HG03280 (cell line): ENCODE results near the gene MYOG.

Source experiments
- ATAC-seq: cut with Tn5 transposase; IDR thresholded peaks from one replicate; pipeline ENCODE4 v1.9.1; 2021; ENCODE audit warnings: mild to moderate bottlenecking, moderate library complexity; ENCODE audit not compliant: unreplicated experiment

Gene MYOG

DNA sequence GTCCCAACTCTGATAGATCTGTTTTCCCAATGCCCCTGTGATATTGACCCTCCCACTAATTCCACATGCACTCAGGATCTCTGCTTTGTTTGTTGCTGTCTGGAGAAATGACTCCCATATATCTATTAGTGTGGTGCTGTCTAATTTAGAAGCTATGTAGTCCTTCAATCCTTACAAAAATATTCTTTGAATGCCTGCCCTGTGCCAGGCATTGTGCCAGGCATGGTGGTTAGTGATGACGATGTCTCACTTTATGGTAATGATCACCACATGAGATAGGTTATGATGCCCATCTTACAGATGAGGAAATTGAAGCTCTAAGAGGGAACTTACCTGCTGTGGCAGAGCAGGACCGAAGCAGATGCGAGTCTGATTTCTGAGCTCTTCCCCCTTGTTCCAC, 12.9 kb downstream of the MYOG start:
- no peak for ATAC-seq

DNA sequence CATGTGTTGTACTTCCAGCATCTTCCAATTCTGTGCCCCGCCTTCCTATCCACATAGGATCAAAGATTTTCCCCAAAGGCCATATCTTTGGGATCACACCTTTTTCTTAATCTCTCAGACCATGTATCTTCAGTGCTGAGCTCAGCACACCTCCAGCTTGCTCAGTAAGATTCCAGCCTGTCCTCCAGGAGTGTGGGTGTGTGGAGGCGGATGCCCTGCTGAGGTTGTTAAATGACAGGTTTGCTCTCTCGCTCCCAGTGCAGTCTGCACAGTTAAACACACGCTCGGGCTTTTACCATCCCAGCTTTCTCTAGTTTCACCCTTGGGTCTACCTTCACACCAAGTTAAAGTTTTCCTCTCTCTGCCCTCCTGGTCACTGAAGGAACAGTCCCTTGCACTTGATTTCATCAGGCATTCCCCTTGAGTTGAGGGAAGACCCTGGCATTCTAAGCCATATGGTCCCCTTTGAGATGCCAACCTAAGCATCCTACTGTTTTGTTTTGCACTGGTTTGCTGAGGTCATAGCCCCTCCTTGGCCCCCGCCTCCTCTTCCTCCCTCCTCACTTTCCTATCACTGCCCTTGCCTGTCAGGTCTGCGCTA, 13.7 kb downstream of the MYOG start:
- no peak for ATAC-seq

DNA sequence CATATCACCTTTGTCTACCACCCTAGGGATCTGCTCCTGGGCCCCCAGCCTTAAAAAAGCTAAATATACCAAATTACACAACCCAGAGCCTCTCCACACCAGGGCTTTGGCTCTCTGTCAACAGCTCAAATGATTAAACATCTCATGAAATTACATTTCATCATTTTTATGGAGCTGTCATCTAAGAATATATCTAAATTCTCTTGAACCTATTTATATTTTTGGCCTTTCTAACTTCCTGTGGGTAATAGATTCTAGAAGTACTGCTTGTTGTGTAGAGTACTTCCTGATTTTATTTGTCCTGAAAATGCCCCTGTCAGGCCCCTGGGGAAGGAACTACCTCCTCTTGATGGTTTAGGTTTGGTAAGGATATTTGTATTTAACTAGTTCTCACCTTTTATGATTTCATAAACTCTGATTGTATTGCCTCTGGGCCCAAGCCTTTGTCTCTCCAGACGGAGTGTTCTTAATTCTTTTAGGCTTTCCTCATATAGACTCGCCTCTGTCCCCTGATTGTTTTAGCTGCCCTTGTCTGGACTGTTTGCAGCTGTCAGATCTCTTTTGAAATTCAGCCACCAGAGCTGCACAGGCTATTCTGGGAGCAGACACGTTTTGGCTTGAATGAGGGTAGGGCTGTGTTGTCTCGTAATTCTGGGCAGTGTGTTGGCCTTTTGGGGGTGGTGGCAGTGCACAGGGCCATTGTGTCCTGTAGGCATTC, 16.6 kb downstream of the MYOG start:
- ATAC-seq = no peak

DNA sequence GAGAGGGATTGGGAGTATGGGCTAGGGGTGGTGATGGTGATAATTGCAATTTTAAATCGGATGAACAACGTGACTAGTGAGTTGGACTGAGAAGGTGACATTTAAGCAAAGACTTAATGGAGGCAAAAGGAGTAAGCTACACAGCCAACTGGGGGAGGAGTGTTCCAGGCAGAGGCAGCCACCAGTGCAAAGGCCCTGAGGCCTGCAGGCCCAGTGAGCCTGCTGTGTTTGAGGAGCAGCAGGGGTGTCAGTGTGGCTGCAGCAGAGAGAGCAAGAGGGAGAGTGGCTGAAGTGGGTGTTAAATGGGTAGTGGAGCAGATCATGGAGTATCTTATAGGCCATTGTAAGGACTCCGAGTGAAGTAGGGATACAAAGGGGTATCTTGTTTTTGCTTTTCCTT, 18.8 kb downstream of the MYOG start:
- ATAC-seq = no peak

DNA sequence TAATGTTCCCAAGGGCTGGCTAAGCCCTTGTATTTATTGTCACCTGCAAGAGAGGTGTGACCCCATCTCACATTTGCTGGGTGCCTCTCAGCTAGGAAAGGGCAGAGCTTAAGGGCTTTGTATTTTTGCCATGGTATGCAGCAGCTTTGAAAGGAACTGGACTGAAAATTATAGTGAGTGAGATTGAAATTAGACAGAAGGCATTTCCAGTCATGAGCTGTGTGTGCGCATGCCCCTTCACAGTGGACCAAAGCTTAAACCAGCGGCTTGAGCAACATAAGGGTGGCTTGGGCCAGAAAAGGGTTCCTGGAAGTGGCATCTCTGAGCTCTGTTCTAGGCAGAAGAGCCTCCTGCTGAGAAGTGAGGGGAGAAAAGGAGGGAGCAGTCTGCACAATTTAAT, 19.8 kb downstream of the MYOG start:
- ATAC-seq = no peak

DNA sequence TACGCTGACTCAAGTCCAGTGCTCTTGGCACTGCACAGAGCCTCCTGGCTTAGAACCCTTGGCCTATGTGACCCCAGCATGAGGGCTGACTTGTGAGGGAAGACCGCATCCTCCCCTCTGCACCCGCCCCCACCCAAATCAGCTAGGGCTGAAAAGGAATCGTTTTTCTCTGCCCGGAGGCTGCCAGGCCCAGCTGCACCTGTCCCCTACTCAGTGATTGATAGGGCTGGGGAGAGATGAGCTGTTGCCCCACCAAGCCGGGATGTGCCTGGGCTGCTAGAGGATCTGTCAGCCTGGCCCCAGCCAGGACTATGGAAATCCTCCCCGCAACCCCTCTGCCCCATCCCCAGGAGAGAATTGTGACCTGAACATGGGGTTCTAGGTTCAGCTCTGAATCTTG, 20.6 kb downstream of the MYOG start:
- ATAC-seq = no peak

DNA sequence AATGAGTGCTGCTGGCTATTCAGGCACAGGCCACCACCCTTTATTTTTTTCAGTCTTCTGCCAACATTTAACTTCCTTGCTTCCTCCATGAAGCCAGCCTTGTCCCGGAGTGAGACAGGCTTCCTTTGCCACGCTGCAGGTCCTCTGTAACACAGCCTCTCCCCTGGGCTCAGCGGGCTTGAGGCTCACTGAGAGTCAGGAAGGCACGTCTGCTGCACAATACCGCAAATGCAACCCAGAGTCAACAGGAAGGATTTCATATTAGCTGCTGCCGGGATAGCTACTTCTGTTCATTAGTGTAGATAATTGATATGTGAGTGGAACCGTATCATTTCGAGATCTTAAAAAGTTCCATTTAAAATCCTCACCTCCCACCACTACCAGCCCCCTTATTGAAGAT, 22.5 kb downstream of the MYOG start:
- no peak for ATAC-seq

DNA sequence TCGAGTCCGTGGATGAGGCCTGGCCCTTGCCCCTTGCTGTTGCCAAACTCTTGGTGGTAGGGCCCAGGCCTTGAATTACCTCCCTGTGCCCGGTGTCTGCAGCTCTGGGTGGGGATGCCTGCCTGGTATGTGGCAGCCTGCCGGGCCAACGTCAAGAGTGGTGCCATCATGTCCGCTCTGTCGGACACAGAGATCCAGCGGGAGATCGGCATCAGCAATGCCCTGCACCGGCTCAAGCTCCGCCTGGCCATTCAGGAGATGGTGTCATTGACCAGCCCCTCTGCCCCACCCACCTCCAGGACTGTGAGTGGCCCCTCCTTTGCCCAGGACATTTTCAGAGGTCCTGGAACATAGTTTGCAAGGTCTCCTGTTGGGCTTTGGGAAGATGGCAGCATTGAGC, 25.7 kb downstream of the MYOG start:
- ATAC-seq = no peak

DNA sequence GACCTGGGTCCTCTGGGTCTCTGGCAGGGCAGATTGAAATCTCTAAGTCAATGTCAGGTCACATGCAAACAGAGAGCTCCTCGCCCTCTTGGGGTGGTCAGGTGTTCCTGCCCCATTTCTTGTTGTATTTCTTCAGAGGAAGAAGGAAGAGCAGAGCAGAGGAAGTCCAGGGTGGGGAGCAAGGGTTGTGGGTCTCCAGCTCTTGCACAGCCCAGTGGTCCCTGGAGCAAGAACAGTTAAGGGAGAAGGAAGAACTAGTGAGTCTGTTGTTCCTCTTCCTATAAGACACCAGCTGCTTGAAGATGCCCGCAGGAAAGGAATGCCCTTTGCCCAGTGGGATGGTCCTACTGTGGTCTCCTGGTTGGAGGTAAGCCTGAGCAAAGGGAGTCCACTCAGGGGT, 26.3 kb downstream of the MYOG start:
- ATAC-seq = no peak

DNA sequence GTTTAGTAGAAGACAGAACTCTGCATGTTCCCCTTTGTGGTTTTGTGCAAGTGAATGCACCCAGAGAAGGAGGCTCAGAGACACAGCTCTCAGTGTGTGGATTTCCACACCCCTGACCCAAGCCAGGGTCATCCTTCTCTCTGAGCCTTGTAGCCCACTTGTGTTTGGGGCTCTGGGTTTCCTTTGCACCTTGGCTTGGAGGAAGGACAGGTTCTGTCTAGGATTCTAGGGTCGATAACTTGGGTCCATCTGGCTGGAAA, 27.2 kb downstream of the MYOG start:
- ATAC-seq = no peak

DNA sequence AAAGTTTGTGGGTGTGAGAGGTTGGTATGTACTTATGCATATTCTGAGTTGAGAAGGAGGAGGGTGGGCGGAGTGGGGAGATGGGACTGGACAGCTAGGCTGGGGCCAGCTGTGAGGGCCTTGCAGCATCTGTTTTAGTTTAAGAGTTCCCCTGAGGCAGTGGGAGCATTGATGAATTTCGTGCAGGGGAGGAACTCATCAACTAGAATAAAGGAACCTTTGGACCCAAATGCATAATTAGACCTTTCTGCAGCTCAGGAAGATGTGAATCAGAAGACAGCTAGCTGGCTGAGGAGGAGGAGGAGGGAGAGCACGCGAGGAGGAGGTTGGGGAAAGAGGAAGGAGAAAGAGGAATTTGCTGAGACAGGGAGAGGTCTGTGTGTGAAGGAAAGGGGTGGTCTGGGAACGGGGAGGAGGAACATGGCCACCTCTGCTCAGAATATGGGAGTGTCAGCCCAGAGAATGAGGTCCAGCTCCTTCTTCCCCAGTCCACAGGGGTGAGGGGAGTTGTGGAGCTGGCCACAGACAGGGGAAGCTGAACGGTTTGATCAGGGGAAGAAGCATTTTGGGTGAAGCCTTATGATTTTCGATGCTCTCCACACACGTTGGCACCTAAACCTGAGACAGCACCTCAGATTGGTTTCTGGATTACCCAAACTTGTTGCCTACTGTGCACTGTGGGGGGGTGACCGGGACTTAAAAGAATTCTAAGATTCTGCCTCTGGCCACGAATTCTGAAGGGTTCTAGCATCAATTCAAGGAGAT, 27.7 kb downstream of the MYOG start:
- no peak for ATAC-seq

DNA sequence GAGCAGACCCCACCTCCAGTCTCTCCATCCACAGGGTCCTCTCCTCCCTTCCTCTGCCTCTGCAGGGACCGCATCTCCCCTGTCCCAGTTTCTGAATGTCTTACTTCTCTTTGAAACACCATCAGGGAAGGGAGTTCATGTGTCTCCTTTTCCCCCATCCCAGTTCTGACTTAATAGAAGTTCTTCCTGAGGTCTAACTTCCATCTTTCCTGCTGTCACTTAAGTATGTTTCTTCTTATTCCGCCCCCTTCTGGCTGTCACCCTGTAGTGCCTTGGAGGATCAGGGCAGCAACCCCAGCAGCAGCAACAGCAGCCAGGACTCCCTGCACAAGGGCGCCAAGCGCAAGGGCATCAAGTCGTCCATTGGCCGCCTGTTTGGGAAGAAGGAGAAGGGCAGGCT, 29.3 kb downstream of the MYOG start:
- ATAC-seq = no peak

DNA sequence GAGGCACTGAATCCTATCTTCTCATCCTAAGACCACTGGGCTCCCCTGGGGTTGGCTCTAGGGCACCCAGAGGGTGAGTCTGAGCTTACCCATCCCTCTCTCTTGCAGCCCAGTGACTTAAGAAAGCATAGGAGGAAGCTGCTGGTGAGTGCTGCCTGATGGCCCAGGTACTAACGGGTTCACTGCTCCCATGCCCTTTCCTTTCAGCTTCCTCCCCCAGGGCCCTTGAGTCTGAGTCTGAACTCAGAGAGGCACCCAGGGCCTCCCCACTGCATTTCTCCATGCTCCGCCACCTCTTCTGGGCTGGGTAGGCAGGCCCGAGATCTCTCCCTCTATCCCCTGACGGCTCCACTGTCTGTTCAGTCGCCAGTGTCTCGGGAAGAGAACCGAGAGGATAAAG, 29.8 kb downstream of the MYOG start:
- ATAC-seq = no peak

DNA sequence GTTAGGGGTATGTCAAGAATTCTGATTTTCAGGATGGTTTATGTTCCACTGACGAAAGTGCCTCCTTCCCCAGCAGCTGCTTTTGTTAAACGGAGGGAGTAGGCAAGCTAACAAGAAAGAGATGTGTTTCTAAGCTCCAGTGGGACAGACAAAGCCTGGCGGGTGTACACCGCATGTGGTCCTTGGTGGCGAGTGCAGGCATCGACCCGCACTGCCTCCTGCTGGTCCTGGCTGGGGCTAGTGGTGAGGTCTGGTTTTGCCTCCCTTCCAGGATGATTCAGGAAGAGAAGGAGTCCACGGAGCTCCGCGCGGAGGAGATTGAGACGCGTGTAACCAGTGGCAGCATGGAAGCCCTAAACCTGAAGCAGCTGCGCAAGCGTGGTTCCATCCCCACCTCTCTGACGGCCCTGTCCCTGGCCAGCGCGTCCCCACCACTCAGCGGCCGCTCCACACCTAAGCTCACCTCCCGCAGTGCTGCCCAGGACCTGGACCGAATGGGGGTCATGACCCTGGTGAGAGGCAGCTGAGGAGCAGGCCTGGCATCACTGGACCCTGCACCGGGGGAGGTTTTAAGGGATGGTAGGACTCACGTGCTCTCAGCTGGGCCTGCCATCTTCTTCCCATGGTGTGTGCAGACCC, 30.5 kb downstream of the MYOG start:
- ATAC-seq = no peak

DNA sequence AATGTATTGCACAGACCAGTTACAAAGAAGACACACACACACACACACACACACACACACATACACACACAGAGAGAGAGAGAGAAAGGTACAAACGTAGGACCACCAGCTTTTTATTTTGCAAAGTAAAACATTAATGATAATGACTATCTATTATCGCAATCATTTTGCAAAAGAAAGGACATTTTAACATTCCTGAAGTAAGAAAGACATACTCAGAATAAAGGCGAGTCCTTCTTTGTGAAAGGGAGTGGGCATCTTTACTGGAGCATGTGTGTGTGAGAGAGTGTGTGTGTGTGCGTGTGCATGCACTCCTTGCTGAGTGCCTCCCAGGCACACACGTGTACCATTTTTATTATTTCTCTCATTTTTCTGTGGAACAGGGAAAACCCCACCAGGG, 31.2 kb downstream of the MYOG start:
- ATAC-seq = no peak

DNA sequence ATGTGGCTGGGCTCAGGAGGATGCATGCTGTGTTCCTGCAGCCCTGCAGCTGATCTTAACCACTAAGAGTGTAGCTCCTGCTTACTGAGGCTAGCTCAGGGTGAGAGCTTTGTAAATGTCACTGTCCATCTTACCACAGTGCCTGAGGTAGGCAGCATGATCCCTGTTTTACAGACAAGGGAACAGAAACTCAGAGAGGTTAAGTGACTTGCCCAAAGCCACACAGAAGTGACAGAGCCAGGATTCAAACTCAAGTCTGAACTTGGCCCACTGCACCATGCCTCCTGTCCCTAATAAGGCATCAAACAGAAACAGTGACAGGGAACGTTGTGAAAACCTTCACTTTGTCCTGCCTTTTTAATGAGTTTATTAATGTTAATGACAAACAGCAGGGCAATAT, 31.6 kb downstream of the MYOG start:
- no peak for ATAC-seq

DNA sequence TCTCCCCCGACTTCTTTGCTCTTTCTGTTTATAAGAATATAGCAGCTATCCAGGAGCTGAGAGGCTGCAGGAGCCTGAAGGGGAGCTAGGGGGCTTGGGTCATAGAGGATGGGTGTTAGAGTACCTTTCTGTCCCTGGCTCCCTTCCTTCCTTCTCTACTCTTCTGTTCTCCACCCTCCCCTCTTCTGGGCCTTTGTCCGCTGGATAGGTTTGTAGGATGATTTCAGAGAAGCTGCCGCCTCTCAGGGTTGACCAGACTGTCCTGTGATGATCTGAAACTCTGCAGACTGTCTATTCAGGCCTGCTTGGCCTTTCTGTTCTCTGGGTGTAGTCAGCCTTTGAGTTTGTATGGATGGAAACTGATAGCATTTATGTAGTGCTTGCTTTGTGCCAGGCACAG, 33.2 kb downstream of the MYOG start:
- ATAC-seq = no peak

DNA sequence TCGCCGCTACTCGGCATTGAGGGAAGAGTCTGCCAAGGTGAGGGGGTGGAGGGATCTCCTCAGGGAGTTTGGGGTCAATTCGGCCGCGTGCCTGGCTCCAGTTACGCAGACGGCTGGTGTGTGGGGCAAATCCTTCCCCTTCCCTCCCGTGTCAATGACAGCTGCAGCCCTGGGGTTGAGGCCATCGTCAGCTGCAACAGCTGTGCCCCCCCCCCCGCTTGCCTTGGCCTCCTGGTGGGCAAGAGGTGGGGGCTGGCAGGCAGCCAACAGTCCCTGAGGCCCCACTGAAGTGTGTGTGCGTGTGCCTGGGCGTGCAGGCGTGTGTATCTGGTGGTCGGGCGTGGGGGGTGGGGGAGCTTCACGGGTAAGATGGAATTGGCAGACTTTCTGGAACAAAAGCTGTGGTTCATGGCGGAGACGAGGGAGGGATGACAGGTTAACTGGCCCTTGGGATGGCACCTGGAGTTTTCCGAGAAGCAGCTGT, 33.9 kb downstream of the MYOG start:
- no peak for ATAC-seq

DNA sequence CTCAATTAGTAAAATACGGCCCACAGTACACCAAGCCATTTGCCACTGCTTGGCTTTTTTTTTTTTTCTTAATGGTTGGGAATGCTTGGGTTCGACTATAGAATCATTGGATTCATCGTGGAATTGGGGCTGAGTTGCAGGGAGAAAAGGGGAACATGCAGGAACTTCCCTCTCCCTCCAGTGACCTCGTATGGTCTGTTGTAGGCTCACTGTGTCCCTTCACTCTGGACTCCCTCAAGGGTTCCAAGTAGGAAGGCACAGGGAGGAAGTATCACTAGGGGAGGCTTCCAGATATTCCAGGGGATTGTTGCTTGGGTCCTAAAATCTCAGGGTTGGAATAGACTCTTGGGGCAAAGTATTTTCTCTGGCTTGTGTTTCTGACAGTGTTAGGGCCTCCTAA, 35.0 kb downstream of the MYOG start:
- no peak for ATAC-seq

DNA sequence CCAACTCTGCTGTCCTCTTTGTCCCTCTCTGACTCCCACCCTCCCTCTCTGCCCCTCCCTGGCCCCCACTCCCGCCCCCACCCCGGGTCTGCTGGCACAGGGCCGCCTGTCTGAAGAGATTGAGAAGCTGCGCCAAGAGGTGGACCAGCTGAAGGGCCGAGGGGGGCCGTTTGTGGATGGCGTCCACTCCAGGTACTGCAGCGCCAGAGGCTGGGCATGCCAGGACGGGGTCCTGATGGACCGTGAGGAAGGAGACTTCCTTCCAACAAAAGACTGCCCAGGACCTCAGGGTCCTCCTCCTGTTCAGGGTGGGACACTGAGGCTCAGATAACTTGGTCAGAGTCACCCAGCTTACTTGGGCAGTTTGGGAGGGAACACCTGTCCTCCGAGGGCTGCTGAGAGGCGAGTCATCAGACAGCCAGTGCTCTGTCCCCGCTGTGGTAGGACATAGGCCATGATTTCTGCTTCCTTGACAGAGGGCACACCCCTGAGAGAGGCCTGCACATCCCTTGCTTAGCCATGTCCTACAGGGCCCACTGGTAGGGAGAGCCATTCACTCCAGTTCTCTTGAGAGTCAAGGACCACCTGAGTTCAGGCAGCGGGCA, 36.1 kb downstream of the MYOG start:
- no peak for ATAC-seq

DNA sequence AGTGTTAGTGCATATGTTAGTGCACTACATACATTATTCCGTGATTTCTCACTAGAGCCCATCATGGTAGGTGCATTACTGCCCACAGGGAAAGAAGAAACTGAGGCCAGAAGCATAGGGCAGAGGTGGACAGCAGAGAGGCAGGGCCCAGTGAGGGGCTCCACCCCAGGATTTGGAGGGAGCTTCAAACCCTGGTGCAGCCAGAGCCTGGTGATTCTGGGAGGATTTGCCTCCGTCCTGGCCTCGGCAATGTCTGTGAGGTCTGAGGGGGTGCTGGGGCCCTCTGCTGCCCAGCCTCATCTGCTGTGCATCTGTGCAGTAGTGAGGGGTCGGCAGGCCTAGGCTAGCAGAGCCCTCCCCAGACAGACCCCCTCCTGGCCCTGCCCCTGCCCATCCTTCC, 36.7 kb downstream of the MYOG start:
- no peak for ATAC-seq
